GM18519 (cell line): Measurements from ENCODE around the gene PALD1.

Experiments used
- ATAC-seq: cut with Tn5 transposase; IDR thresholded peaks from one replicate; pipeline ENCODE4 v1.9.1; 2021; ENCODE audit warnings: mild to moderate bottlenecking, moderate library complexity; ENCODE audit not compliant: unreplicated experiment, low FRiP score

Gene PALD1

DNA sequence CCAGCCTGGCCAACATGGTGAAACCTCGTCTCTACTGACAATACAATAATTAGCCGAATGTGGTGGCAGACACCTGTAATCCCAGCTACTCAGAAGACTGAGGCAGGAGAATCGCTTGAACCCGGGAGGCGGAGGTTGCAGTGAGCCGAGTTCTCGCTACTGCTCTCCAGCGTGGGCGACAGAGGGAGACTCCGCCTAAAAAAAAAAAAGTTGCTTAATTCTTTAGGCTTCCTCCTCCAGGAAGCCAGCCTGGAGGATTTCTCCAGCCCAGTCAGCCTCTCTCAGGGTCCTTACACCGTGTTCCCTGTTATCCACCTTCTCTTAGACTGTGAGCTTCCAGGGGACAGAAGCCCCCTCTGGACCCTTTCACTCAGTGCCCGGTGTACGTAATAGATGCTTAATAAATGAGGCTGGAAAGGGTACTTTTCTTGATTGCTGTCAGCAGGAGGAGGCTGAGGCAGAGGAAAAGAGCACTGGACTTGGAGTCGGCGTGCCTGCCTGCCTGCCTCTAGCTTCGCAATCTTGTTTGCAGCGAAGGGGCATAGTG lies 20.7 kb upstream of the PALD1 start:
- ATAC-seq = no peak

DNA sequence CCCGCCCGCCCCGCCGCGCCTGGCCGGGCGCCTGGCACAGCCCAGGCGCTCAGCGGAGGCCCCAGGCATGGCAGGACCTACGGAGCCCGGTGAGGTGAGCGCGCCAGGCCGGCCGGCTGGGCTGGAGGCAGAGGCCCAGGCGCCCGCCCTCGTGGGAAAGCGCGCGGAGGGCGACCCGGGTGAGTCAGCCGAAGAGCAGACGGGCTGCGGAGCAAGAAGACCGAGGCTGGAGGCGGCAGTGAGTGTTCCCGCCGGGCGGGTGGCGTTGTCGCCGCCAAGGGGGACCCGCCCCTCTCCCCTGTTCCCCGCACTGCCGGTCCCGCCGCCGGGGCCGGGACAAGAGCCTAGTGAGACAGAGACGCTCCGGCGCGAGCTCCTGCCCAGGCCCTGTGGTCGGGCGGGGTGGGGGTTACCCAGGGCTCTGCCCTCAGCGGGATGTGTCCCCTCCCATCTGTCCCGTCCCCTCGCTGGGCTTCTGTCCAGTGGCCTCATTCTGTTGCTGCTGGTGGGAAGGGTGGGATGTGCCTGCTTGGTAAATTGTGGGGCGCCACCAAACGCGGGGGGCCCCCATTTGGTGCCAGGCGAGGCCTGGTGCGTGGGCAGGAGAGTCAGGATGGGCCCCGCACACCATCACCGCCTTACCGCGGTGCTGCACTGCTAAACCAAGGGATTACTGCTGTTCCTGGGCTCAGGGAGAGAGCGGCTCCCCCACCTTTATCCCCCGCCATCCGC lies 20.1 kb upstream of the PALD1 start:
- ATAC-seq = no peak

DNA sequence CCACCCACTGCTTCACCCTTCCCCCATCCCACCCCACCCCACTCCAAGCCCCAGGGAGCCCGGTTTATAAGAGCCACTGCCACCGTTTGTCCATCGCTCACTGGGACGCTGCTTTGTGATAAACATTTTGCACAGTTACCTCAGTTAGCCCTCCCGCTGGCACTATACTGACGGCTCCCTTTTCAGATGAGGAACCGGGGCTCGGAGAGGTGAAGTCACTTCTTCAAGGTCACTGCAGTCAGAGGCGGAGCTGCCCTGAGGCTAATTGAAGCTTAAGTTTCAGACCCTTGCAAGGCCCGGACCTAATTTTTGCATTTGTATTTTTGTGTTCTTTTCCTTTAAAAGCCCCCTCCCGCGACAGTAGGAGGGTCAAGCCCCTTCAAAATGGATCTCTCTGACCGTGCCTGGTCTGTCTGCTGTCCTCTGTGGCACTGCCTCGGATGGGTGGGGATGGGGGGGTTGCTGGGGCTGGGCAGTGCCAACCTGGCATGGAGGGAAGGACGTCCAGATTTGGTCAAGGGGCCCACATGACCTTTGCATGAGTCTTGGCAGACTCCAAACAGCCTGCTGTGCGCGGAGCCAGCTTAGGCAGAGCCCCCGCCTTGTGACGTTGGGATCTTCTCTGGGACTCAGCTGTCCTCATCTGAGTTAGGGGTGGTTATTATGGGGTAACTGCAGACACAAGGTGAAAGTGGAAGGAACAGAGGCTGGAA lies 19.4 kb upstream of the PALD1 start:
- no peak for ATAC-seq

DNA sequence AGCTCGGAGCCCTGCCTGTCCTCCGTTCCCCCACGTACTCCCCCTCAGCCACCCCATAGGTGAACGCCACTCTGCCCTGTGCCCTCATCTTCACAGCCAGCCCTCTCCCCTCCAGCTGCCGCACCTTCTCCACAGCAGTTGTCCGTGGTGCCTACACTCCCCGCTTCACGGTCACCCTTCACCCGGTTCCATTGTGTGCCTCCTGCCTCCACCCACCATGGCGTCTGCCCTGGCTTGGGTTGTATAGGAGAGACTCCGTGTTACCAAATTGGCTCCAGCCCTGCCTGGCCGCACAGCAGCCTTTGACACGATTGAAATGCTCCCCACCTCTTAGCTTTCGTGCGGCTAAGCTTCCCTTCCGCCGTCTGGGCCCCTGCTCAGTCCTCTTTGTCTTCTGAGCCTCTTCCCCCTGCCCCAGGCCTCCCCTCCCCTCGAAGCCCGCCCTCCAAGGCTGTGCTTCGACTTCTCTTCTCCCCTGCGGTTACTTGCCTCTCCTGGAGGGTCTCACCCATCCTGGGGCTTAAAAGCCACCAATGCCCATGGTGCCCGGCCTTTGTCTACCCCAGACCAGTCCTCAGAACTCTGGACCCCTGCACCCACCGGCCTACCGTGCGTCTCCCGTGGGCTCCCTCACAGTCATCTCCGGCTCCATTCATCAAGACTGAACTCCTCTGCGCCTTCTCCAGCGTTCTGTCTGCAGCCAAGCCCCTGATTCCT lies 18.6 kb upstream of the PALD1 start:
- no peak for ATAC-seq

DNA sequence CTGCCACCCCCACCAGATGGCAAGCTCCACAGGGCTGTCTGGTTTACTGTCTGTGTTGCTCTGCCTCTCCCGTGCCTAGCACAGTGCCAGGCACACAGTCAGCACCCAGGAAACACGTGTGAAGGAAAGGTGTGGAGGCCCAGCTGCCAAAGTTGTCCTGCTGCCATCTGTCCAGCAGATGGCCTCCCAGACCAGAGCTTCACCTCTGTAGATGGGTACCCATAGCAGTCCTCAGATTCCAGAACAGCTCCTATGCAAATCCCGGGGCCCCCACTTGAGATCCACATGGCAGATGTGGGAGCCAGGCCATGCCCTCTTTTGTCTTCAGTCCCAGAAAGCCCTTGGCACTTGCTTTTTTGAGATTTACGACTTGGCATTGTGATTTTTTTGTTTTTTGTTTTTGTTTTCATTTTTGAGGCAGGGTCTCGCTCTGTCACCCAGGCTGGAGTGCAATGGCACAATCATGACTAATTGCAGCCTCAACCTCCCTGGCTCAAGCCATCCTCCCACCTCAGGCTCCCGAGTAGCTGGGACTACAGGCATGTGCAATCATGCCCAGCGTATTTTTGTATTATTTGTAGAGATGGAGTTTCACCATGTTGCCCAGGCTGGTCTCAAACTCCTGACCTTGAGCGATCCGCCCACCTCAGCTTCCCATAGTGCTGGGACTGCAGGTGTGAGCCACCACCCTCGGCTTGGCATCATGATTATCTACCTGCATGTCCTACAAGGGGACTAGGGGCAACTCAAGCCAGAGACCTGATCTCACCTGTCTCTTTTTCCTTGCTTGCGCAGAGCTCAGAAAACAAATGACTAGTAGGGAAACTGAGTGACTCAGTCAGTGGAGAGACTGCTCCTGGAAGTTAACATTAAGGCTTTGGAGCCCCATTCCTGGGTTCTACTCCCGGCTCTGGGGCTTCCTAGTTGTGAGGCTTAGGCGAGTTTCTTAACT lies 16.9 kb upstream of the PALD1 start:
- ATAC-seq = no peak

DNA sequence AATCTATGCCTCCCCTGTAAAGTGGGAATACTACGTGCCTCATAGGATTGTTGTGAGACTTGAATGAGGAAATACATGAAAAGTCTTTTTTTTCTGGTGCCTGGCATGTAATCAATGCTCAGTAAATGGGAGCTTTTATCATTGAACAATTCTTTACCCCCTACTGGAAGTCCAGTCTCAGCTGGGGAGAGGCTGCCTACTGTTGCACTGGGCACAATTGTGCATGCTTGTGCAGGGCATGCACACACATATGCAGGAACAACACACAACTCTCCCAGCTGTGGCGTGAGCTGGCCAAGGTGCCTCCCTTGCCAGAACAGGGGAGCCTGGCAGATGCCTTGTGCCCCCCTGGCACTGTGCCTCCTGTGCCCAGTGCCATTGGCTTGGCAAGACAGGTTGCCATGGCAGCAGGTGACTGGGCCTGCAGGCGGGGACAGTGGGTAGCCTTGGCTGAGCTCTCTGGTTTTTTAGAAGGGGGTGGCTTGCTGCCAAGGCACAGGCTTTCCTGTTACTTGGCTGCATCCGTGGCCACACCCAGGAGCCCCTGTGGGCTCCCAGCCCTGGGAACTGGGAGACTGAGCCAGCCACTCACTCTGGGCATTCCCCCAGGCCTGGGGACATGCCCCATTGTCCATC lies 16.1 kb upstream of the PALD1 start:
- no peak for ATAC-seq

DNA sequence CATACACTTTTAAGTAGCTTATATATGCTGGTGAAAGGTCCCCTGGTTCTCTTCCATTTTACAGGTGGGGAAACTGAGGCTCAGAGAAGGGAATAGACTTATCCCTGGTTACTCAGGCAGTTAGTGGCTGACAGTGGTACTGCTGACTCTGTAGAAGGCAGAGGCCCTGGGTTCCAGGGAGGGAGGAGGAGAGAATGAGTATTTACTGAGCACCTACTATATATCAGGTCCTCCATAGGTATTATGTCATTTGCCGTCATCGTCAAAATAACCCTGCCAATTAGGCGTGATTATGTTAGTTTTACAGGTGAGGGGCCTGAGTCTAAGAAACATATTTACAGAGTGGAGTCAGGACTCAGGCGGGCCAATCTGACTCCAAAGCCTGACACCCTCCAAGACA lies 13.3 kb upstream of the PALD1 start:
- ATAC-seq = no peak

DNA sequence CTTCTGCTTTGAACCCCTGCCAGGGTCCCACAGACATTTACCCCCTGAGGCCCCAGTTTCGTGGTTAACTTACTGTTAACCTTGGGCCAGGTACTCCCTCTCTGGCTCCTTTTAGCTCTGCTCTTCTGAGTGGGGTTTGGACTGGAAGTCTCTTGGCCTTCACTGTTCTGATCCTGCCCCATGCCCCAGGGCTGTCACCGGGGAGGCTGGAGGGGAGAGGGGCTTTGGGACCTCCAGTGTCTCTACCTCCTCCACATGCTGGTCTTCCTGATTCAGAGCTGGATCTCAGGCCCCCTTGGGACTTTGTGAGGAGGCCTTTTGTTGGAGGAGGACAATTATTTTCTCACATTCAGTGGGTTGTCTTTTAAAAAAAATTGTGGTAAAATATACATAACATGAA lies 12.7 kb upstream of the PALD1 start:
- no peak for ATAC-seq

DNA sequence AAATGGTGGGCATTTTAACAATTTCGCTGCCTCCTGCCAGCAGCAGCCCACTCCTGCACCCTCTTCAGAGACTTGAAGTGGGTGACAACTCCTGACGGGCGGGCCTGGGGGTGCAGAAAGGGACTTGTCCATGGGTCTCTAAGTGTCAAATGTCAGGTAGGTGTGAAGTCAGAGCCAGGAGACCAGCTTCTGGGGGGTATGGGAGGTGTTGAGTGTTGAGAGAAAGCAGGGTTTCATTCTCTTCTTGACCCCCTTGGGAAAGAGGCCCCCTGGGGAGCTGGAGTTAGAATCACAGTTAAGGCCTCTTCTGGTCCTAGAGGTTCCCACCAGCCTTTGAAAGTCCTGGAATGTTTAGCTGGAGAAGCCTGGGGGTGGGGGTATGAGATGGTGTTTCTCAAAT lies 11.6 kb upstream of the PALD1 start:
- no peak for ATAC-seq

DNA sequence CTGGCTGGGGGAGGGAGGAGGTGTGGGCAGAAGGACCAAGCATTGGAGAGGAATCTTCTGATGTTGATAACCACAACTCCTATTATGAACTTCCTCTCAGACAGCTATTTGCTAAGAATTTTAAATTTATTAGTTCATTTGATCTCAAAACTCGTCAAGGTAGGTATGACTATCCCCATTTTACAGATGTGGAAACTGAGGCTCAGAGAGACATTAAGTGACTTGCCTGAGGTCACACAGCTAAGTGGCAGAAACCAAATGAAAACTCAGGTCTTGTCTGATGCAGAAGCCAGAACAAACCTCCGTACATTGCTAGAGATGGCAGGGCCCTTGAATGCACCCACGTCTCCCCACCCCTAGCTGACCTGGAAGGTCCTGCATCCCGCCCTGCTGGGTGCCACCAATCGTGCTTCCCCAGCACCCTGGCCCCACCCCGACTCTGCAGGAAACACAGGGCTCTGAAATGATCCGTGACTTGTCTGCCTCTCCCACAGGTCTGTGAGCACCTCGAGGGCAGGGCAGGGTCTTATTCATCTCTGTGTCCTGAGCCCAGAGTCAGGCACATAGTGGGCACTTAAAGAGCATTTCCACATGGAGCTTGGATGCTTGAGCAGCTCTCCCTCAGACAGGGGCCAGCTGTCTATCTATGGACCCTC lies 5.6 kb upstream of the PALD1 start:
- ATAC-seq = no peak

DNA sequence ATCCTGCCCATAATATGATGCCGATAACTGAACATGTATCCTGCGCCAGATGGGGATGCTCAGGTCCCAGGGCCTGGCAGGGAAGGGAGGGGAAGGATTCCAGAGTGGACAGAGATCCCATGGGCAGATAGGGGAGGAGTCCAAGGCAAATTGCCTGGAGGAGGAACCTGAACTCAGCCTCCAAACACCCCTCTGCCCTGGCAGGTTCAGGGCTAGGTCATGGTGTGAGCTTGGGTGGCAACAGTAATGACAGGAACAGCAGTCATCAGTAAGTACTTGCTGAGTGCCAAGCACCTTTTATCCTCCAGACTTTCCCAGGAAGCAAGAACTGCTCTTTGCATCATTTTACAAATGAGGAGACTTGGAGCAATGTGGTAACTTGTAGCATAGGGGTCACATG lies 3.8 kb upstream of the PALD1 start:
- ATAC-seq = no peak

DNA sequence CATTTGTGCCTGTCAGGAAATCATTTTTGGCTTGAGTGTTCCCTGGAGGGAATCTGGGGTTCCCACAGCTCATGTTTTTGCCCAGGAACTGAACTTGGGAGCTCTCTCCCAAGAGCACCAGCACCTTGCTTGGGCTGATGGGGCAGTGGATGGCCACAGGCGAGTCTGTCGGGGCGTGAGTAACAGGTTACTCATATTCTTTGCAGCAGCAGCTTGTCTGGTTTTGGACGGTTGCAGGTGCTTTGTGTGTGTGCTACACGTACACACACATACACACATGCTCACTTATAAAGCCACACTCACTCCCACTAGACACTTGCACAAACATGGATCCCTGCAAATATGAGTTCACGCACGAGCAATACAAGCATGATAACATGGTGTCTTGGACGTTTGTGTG lies 2.9 kb upstream of the PALD1 start:
- ATAC-seq = no peak

DNA sequence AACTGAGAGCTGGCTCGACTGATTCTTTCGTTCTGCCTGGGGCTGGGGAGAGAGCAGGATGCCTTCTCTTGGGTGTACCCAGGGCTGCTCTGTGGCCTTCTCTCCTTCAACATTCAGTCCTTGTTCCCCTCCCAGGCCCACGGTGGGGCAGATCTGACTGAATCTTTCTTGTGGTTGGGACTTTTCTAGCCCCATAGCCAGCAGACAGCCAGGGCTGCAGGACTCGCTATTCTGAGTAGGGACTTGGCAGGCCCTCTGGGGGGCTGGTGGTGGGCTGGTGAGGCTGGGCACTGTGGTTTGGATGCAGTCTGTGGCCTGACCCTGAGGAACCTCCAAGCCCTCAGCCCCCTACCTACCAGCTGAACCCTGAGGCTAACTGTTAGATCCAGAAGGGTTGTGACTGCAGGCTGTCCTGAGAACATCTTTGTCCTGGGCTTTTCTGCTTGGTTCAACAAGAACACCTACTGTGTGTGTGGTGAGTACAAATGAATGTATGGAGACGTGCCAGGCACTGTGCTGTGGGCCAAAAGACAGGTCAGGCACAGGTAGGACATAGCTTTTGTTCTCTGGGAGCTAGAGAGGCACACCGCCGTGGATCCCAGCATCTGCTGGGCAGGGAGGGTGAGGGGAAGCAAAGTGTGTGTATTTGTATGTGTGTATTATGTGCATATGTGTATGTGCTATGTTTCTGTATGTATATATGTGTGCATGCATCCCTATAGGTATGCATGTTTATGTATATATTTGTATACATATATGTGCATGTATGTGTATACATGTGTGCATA lies 2.1 kb upstream of the PALD1 start:
- no peak for ATAC-seq

DNA sequence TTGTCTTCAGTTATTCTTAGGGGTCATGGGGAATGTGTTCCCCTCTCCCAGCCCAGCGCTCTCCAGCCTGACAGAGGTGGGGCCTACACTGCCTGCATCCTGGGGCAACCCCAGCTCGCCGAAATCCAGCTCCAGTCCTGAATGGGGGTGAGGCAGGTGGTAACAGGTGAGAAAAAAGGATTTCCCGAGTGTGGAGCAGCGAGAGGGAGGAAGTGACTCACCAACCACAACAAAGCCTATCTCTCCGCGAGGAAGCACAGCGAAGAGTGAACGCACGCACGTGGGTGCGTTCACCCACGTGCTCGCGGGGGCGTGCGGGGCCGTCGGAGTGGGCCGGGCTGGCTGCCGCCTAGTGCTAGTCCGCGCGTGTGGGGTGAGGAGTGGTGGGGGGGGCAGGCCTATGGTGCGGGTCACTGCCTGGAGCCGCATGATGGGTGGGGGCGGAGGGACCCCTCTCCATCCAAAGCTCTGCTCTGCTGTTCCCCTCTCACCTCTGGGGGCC lies 855 bp upstream of the PALD1 start:
- ATAC-seq = no peak

DNA sequence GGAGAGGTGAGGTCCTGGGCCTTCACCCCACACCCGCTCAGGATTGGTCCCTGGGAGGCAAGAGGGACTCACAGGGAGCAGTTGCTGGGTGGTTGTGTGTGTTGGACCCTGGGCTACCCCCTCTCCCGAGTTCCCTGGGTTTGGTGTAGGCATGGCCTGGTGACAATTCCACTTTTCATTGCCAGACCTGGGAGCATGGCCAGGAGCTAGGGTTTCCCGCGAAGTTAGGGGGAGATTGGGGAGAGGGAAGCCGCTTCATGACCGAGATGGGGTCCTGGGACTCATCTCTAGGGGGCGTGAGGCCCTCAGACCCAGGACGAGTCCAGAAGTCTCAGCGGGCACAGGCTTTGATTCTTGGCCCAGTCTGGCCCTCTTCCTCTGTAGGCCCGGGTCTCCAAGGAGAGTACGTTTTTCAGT lies 606 bp downstream of the PALD1 start:
- ATAC-seq = no peak

DNA sequence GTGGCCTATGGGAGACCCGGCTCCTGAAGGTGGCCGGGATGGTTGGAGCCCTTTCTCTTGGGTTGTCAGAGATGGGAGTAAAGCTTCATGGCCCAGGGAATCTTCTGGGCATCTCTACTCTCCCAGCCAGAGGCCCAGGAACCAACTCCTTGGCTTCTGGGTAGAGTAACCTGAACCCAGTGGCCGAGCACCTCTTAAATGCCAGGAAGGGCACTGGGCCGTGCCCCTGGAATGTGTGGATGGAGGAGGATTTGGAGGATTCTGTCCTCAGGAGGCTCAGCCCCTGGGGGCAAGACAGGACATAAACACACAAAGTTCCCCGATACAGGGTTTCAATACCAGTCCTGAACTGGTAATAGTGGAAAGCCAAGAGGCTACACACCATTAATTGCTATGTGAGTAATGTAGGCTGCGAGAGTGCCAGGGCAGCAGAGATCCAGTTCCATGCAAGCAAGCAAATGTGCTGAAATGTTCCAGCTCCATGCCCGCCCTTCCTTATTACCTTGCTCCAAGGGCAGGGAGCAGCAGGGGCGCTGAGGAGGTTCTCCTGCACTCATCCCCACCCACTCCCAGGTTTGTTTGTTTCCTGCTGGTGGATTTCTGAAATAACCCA lies 1.2 kb downstream of the PALD1 start:
- no peak for ATAC-seq

DNA sequence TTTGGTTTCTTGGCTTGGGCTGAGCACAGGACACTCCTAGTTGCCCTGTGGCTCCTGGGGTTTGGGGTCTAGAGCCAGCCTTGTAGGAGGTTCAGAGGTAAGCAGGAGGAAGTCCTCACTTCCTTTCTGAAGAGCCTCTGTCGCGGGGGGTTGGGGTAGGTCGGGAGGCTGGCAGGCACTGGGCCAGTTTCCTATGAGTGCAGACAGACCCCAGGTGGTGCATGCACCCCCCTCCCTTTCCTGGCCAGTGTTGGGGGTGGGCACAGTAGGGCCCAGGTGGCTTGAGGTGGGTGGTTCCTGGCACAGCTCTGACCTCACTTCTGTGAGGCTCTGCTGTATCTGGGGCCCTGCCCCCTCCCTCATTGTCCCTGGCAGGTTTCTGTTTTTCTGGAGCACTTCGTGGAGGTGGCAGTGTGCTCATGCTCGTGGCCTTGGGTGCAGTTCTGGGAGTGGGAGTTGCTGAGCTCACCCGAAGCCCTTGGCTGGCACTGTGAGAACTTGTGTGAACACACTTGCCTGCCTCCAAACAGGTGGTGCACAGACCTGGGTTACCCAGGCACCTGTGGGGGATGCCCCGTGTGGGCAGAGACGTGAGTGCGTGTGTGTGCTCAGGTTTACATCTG lies 1.8 kb downstream of the PALD1 start:
- no peak for ATAC-seq
